ENCODE measurements around the gene ICAM2.

The ICAM2 gene

GRCh38 chr17:64036198-64036922 lies 15.9 kb upstream of the ICAM2 start:
- H3K4me3 ChIP-seq (ENCODE audit: low read length) = no peak overlapping the region
- TF ChIP-seq ZNF274 (IDR thresholded peaks at IDR 0.05; ENCODE audit: low read depth, low read length) = no peak

- no peak overlapping the region for H3K4me3 ChIP-seq (ENCODE audit: low read length)
- TF ChIP-seq ZNF274 (IDR thresholded peaks at IDR 0.05; ENCODE audit: low read depth, low read length) = no peak
Observed at GRCh38 chr17:64032081-64032480, 11.6 kb upstream of the ICAM2 start.

- no peak for TF ChIP-seq ZNF274 (IDR thresholded peaks at IDR 0.05; ENCODE audit: low read depth, low read length)
- H3K4me3 ChIP-seq (ENCODE audit: low read length) = no peak overlapping the region
Observed at GRCh38 chr17:64028874-64029464, 8.5 kb upstream of the ICAM2 start.

- no peak for TF ChIP-seq ZNF274 (IDR thresholded peaks at IDR 0.05; ENCODE audit: low read depth, low read length)
- H3K4me3 ChIP-seq (ENCODE audit: low read length) = no peak overlapping the region
Observed at GRCh38 chr17:64025732-64026294, 5.4 kb upstream of the ICAM2 start.

GRCh38 chr17:64024781-64025731 lies 4.6 kb upstream of the ICAM2 start:
- H3K4me3 ChIP-seq (ENCODE audit: low read length) = no peak overlapping the region
- no peak for TF ChIP-seq ZNF274 (IDR thresholded peaks at IDR 0.05; ENCODE audit: low read depth, low read length)

- H3K4me3 ChIP-seq (ENCODE audit: low read length) = no peak overlapping the region
- no peak for TF ChIP-seq ZNF274 (IDR thresholded peaks at IDR 0.05; ENCODE audit: low read depth, low read length)
Observed at GRCh38 chr17:64024215-64024654, 3.8 kb upstream of the ICAM2 start.

- H3K4me3 ChIP-seq (ENCODE audit: low read length) = no peak overlapping the region
- TF ChIP-seq ZNF274 (IDR thresholded peaks at IDR 0.05; ENCODE audit: low read depth, low read length) = no peak
Observed at GRCh38 chr17:64022611-64023063, 2.2 kb upstream of the ICAM2 start.

- H3K4me3 ChIP-seq (ENCODE audit: low read length) = peak overlapping the region; percentile 62
Observed at GRCh38 chr17:64019551-64019961, 877 bp downstream of the ICAM2 start.

- no peak for TF ChIP-seq ZNF274 (IDR thresholded peaks at IDR 0.05; ENCODE audit: low read depth, low read length)
- no peak overlapping the region; the same call in 1 of the 2 replicates for H3K4me3 ChIP-seq (ENCODE audit: low read length)
Observed at GRCh38 chr17:64017381-64017980, 3.0 kb downstream of the ICAM2 start.

GRCh38 chr17:64016974-64017373 lies 3.5 kb downstream of the ICAM2 start:
- peak overlapping the region; percentile 62; the same call in 1 of the 2 replicates for H3K4me3 ChIP-seq (ENCODE audit: low read length)
- no peak for TF ChIP-seq ZNF274 (IDR thresholded peaks at IDR 0.05; ENCODE audit: low read depth, low read length)

- TF ChIP-seq ZNF274 (IDR thresholded peaks at IDR 0.05; ENCODE audit: low read depth, low read length) = no peak
- H3K4me3 ChIP-seq (ENCODE audit: low read length) = peak overlapping the region; percentile 62
Observed at GRCh38 chr17:64016231-64016784, 4.1 kb downstream of the ICAM2 start.

GRCh38 chr17:64015447-64015846 lies 5.0 kb downstream of the ICAM2 start:
- TF ChIP-seq ZNF274 (IDR thresholded peaks at IDR 0.05; ENCODE audit: low read depth, low read length) = no peak
- peak overlapping the region; percentile 46; the same call in 1 of the 2 replicates for H3K4me3 ChIP-seq (ENCODE audit: low read length)

Measured in GM08714 (cell line).